ENCODE measurements around the gene DAND5. TPM values are rescaled to one million over a fixed set of nuclear protein-coding genes. Genes with fewer than 3 reads are reported as not detected.
A peak's percentile ranks its signal among the peaks of the same experiment; 100 is the strongest.

DAND5 gene
- total and polyA plus RNA-seq, 12 donors: 0.71 to 14.4 (median 9.7) TPM

DNA sequence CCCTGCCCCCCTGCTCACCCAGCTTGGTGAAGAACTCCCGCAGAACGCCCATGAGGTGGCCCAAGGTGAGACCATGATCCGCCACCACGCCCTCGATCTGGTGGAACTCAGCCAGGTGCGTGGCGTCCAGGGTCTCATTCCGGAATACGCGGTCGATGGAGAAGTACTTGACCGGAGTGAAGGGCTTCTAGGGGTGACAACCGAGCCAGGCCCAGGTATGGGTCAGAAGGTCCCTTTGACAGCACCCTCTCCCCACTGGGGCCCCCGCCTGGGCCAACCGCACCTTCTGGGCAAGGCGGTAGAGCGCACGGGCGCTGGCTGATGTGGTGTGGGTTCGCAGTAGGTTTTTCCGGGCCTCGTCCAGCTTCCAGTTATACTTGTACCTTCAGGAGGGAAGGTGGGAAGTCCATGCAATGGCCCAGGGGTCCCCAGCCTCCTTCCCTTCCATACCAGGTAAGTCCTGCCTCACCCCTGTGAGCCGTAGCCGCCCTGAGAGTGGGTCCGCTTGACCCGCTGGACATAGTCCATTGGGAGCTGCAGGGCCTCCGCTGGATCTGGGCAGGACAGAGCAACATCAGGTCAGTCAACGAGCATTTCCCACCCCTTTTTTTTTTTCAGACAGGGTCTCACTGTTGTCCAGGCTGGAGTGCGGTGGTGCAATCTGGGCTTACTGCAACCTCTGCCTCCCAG lies 44.6 kb upstream of the DAND5 start:
- H3K27ac ChIP-seq: no peak overlapping the region
- whole genome bisulfite sequencing, 2 donors: 96 to 97% methylated on average over 29 of the region's 29 CpGs
- H3K36me3 ChIP-seq: peaks cover 0 to 82% (median 69%) of the 10 kb centered on the region in 9 donors
- H3K27me3 ChIP-seq: no peaks in the 10 kb centered on the region
- intact Hi-C loops (cut with DNase I): no loop called here
- no peaks in the 10 kb centered on the region for H3K9me3 ChIP-seq
- ATAC-seq (peak in 1 of 8 donors; percentile 11), DNase-seq (no peak)
- no peak overlapping the region for H3K4me3 ChIP-seq
- no peaks in the 10 kb centered on the region for H3K4me1 ChIP-seq
- TF ChIP-seq, protein P1, sequence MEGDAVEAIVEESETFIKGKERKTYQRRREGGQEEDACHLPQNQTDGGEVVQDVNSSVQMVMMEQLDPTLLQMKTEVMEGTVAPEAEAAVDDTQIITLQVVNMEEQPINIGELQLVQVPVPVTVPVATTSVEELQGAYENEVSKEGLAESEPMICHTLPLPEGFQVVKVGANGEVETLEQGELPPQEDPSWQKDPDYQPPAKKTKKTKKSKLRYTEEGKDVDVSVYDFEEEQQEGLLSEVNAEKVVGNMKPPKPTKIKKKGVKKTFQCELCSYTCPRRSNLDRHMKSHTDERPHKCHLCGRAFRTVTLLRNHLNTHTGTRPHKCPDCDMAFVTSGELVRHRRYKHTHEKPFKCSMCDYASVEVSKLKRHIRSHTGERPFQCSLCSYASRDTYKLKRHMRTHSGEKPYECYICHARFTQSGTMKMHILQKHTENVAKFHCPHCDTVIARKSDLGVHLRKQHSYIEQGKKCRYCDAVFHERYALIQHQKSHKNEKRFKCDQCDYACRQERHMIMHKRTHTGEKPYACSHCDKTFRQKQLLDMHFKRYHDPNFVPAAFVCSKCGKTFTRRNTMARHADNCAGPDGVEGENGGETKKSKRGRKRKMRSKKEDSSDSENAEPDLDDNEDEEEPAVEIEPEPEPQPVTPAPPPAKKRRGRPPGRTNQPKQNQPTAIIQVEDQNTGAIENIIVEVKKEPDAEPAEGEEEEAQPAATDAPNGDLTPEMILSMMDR (IDR thresholded peaks at IDR 0.05): no peak

DNA sequence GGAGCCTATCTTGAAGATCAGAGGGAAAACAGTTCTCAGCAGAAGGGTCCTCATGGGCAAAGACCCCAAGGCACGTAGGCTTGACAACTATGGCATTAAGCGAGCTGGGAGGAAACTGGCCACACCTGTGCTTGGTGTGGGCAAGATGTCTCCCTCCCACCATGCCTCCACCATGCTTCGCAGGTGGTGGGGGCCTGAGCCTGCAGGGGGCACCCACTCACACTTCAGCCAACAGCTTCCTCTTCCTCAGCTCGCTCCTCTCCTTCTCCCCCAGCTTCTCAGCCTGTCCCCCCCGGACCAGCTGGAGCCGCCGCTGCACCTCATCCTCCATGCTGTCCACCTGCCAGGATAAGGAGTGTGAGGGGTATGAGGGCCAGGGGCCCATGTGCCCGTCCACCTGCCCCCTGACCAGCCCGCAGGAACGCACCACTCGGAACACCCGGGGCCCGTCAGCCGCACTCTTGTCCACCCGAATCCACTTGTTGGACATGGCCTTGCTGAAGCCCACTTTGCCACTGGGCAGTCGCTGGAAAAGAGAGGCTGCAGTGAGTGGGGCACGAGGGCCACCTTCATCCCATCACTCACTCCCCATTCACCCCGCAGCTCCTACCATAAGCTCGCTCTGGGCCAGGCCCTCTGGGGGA lies 39.3 kb upstream of the DAND5 start:
- H3K36me3 ChIP-seq: peaks cover 0 to 66% (median 43%) of the 10 kb centered on the region in 9 donors
- H3K27ac ChIP-seq: no peak overlapping the region
- ATAC-seq (no peak), DNase-seq (no peak)
- no peaks in the 10 kb centered on the region for H3K9me3 ChIP-seq
- H3K4me1 ChIP-seq: peaks cover 0 to 22% (median 14%) of the 10 kb centered on the region in 9 donors
- intact Hi-C loops (cut with DNase I): no loop called here
- TF ChIP-seq, protein P1 (IDR thresholded peaks at IDR 0.05): no peak
- WGBS, 2 donors: 90 to 94% methylated on average over 19 of the region's 19 CpGs
- H3K27me3 ChIP-seq: no peaks in the 10 kb centered on the region
- H3K4me3 ChIP-seq: no peak overlapping the region

DNA sequence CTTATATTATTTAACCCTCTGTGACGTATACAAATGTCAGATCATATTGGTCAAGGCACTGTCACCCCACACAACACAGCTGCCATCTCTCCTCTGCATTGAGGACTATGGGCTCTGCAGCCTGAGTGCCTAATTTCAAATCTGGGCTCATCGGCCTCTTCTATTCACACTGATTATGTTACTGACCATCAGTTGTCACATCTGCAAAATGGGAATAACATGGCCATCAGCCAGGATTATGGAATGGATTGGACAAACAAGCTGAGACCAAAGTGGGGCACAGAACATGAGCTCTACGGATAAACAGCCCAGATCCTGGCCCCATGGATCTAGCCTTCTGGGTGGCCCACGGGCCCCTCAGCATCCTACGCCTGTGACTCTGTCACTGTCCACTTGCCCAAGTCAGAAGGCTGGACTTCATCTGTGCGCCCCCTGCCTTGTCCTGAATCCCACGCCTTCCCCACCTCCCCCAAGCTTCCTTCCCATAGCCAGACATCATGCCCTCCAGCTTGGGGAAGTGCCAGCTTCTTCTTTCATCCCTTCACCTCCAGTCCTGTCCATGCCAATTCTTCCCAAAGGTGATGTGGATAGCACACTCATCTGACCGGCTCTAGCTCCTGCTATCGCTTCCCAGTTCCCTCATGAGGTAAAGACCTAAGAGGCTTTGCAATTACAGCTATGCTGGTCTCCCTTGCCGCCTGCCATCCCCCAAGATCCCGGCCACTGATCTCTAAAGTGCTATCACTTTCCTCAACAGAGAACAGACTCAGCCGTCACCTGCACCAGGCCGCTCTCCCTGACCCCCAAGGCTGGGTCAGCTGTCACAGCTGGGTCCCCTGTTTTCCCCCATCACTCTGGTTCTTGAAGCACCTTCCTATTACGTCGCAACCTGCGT lies 36.7 kb upstream of the DAND5 start:
- H3K36me3 ChIP-seq: peaks cover 0 to 41% (median 22%) of the 10 kb centered on the region in 9 donors
- no peak for DNase-seq
- ATAC-seq: peak in 2 of 8 donors; percentile 0
- TF ChIP-seq, protein P1 (IDR thresholded peaks at IDR 0.05): no peak
- H3K27ac ChIP-seq: peak overlapping the region in 8 of 10 donors; percentile 79 to 90 (median 87)
- no peaks in the 10 kb centered on the region for H3K9me3 ChIP-seq
- peak overlapping the region; percentile 57 to 100 (median 86) for H3K4me3 ChIP-seq
- 28 to 36% methylated on average over 16 of the region's 16 CpGs for WGBS, 2 donors
- intact Hi-C loops (cut with DNase I): no loop called here
- peaks cover 0 to 34% (median 14%) of the 10 kb centered on the region in 9 donors for H3K4me1 ChIP-seq
- no peaks in the 10 kb centered on the region for H3K27me3 ChIP-seq
